Heart left ventricle (tissue), 16 donors: ENCODE data around the gene KLLN. TPM values are rescaled to one million over a fixed set of nuclear protein-coding genes. Genes with fewer than 3 reads are reported as not detected.

Source experiments
- ATAC-seq, 4 donors: fragments of 200-7000 bp; cut with Tn5 transposase; one replicate each; pipeline ENCODE4 v1.9.1; 2020 to 2022; ENCODE audit warnings: moderate library complexity in 4 of 4, mild to moderate bottlenecking in 3 of 4, moderate number of reproducible peaks in 1 of 4
- DNase-seq, 5 donors: peaks; one replicate each; pipeline ENCODE4 v3.0.0-alpha.2; 2020
- H3K27ac ChIP-seq, 12 donors: fragments of 200-600 bp; sonication (generic) in 4 of 12; one replicate each; pipeline versions ENCODE4 v1.5.0 to v1.8.0; 2016 to 2022; ENCODE audit warnings: mild to moderate bottlenecking in 2 of 12
- H3K27me3 ChIP-seq, 9 donors: fragments of 200-600 bp; sonication (generic) in 2 of 9; one replicate each; pipeline versions ENCODE4 v1.5.1 to v1.8.0; 2016 to 2022; ENCODE audit warnings: mild to moderate bottlenecking in 3 of 9
- H3K36me3 ChIP-seq, 9 donors: fragments of 200-600 bp; sonication (generic) in 2 of 9; one replicate each; pipeline versions ENCODE4 v1.5.0 to v1.8.0; 2018 to 2022; ENCODE audit warnings: mild to moderate bottlenecking in 2 of 9
- H3K4me1 ChIP-seq, 12 donors: fragments of 200-600 bp; sonication (generic) in 4 of 12; one replicate each; pipeline versions ENCODE4 v1.5.0 to v1.8.0; 2016 to 2022; ENCODE audit warnings: mild to moderate bottlenecking in 3 of 12
- H3K4me3 ChIP-seq, 12 donors: fragments of 200-600 bp; sonication (generic) in 4 of 12; one replicate each; pipeline versions ENCODE4 v1.5.0 to v1.8.0; 2017 to 2022; ENCODE audit warnings: mild to moderate bottlenecking in 9 of 12, moderate library complexity in 4 of 12
- H3K9me3 ChIP-seq, 12 donors: fragments of 200-600 bp; sonication (generic) in 4 of 12; one replicate each; pipeline versions ENCODE4 v1.5.0 to v1.8.0; 2016 to 2022; ENCODE audit warnings: mild to moderate bottlenecking in 1 of 12
- POLR2A ChIP-seq, 2 donors: fragments of 450-650 bp; IDR thresholded peaks; one replicate each; pipeline ENCODE4 v1.6.1; 2017; ENCODE audit warnings: antibody characterized with exemption in 2 of 2, mild to moderate bottlenecking in 2 of 2, moderate library complexity in 2 of 2
- WGBS, 4 donors: extraction: QIAGEN DNeasy Blood & Tissue Kit in 2 of 4; methylation state at CpG; one replicate each; pipeline versions ENCODE4 v1.1.5 to v1.1.7; 2013 to 2018; 5-methylcytosine and 5-hydroxymethylcytosine counted together
- intact Hi-C, 10 donors: fragments of 100-400 bp; cut with DNase I; formaldehyde crosslinking; loops; one replicate each; pipeline versions ENCODE4 v1.11.1 to v1.14.2; 2022
- polyA plus RNA-seq, 2 donors: library from polyadenylated mRNA; stranded (reverse); fragments of 200-250 nt; gene quantifications; one replicate each; pipeline ENCODE4 v1.2.3, GENCODE V29; 2013
- total RNA-seq, 9 donors: library from RNA; depleted of rRNA in 2 of 9; stranded (reverse); fragments of >200 nt in 2 of 9; fragmentation: NEBNext Ultra II Directional in 3 of 9; extraction: Animal tissue kit (Norgen Biotek cat#: 25700) in 3 of 9; gene quantifications; one replicate each; pipeline versions ENCODE4 v1.1.0 to v1.2.4, GENCODE V29; 2016 to 2023
- TF ChIP-seq, protein P1 (sequence below), 12 donors: fragments of 200-600 bp; sonication (generic) in 4 of 12; IDR thresholded peaks; one replicate each; pipeline versions ENCODE4 v1.5.0 to v1.8.0; 2018 to 2022; ENCODE audit warnings: antibody characterized with exemption in 12 of 12, mild to moderate bottlenecking in 5 of 12
- donor health status: ischemic (EF 13 %, LVEDD 7.1; RV severe dilation, severe dysfunction).
- donor health status: healthy with polysubstance abuse.
- donor health status: DM: no; HTN: yes; CAD: no.
- donor health status: DM: no; HTN: no; CAD: no.
- donor health status: ischemic (EF 25% LVEDD 6.9; RV normal size, moderate dysfunction).
- donor health status: ischemic (EF 25% LVEDD 5.7; RV mildly dilated, moderate dysfunction).
- donor health status: healthy.
- donor health status: DM: yes; HTN: yes; CAD: no.
- donor health status: ischemic (EF 35%, LVEDD 5.7; RV mildly dilated, moderate dysfunction).
- donor health status: nonischemic (EF 11% LVEDD 7.7; RV severe dilation, severe dysfunction).
- donor health status: DM: yes; HTN: yes; CAD: no.
- donor health status: PGD.
- donor health status: ischemic (EF 29% LVEDD 5.4; RV normal size, mild dysfunction).
- donor health status: nonischemic (EF 23%, LVEDD 6.1; RV moderate dilation, normal function).

KLLN gene
- total and polyA plus RNA-seq, 11 donors, result 0.13 to 0.57 (median 0.27) TPM

DNA sequence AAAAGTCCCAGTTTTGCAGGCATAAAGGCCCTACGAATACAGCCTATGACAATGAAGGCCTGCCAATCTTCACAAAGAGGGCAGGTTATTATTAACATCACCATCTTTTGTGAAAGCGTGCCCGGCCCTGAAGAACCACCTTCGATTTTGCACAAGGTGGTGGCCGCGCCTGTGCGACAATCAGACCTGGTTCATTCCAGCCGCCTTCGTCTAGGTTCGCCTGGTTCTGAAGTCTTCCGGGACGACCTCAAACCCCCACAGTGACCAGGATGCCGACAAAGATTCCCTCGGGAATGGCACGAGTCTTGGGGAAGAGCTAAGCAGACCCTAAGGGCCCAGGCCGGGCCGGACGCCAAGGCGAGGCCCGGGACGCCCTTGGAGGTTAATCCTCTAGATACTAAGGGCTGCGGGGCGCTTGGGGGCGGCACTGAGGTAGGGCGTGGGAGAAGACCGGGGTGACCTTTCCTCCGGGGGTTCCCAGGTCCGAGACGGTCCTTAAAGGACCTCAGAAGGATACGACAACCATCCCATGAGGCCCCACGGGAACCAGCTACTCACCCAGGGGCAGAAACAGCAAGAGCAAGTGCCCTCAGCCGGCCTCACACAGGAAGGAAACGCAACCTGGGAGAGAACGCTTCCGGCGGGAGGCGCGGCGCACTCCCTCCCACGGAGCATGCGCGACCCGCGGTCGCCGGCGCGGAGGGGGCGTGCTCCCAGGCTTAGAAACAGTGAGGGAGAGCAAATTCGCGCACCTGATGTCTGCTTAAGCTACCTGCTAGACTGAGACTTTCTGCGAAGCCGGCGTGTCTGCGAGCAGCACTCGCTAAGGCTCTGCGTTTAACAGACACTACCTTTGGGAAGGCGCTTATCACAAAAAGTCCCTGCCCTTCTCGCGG is 45.5 kb downstream of the KLLN start, which contains the start of gene ATAD1:
TSS of gene ATAD1 (minus strand) at position 618 of the 896 bp plus-strand sequence. CDS start 3,627 bp downstream, outside the sequence.
- Histone ChIP-seq H3K4me1 (peaks cover 0 to 42% (median 26%) of the 10 kb centered on the region in 12 donors), H3K27me3 (no peaks in the 10 kb centered on the region), H3K4me3 (peak within 1 kb of the TSS; percentile 58 to 89 (median 79)), H3K27ac (peak within 1 kb of the TSS; percentile 81 to 97 (median 90)), H3K36me3 (peaks cover 0 to 17% (median 5%) of the 10 kb centered on the region in 9 donors), H3K9me3 (no peaks in the 10 kb centered on the region)
- ATAC-seq, result peak; percentile 95 to 98 (median 98)
- 0% methylated on average over 44 to 60 of the region's 60 CpGs for WGBS, 4 donors
- peak; percentile 85 to 91 (median 89) for DNase-seq
- intact Hi-C loops, result loop anchor here in 1 of 10 donors (2.0 kb wide), 1 partner anchor 43 kb away; no protein-coding TSS in a partner anchor
- peak in 1 of 2 donors; percentile 54 for TF ChIP-seq POLR2A (IDR thresholded peaks at IDR 0.05)
- TF ChIP-seq, protein P1, sequence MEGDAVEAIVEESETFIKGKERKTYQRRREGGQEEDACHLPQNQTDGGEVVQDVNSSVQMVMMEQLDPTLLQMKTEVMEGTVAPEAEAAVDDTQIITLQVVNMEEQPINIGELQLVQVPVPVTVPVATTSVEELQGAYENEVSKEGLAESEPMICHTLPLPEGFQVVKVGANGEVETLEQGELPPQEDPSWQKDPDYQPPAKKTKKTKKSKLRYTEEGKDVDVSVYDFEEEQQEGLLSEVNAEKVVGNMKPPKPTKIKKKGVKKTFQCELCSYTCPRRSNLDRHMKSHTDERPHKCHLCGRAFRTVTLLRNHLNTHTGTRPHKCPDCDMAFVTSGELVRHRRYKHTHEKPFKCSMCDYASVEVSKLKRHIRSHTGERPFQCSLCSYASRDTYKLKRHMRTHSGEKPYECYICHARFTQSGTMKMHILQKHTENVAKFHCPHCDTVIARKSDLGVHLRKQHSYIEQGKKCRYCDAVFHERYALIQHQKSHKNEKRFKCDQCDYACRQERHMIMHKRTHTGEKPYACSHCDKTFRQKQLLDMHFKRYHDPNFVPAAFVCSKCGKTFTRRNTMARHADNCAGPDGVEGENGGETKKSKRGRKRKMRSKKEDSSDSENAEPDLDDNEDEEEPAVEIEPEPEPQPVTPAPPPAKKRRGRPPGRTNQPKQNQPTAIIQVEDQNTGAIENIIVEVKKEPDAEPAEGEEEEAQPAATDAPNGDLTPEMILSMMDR (IDR thresholded peaks at IDR 0.05), result peak in 9 of 12 donors; percentile 11 to 44 (median 32)

DNA sequence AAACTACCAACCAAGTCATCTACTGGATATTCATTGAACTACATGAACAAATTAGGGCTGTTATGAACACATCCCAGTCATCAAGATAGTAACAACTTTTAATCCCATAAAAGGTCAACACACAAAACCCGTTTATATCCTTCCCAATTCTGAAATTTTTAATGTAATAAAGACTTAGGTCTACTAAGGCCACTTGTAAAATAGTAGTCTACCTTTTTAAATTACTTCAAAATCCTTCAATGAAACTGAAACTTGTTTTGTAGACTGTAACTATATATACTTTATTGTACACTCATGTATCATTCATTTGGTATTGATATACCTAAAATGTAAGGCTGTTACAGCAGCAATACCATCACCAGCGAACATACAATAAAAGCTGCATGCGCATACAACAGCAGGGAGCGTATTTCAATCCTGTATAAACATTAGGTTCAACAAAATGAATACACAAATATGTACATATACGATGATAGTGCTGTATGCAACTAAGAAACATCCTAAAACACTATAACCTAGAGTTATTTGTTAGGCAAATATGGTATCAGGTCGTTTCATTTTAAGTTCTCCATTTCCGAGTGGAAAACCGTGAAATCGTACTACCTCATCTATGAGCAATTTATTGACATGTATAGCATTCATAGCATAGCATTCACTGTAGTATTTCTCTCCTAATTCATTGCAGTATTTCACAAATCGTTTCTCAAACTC is 46.3 kb downstream of the KLLN start:
- 18 to 29% (median 25%) methylated on average over 10 of the region's 10 CpGs for WGBS, 4 donors
- no peaks in the 10 kb centered on the region for H3K27me3 ChIP-seq
- intact Hi-C loops, result no loop called here
- no peak for TF ChIP-seq POLR2A (IDR thresholded peaks at IDR 0.05)
- TF ChIP-seq, protein P1 (IDR thresholded peaks at IDR 0.05), result no peak
- ATAC-seq, result no peak
- H3K4me1 ChIP-seq, result peaks cover 0 to 42% (median 26%) of the 10 kb centered on the region in 12 donors
- no peak for DNase-seq
- H3K27ac ChIP-seq, result peak overlapping the region; percentile 81 to 97 (median 90)
- peak overlapping the region; percentile 58 to 89 (median 79) for H3K4me3 ChIP-seq
- H3K9me3 ChIP-seq, result no peaks in the 10 kb centered on the region
- H3K36me3 ChIP-seq, result peaks cover 0 to 25% (median 13%) of the 10 kb centered on the region in 9 donors

DNA sequence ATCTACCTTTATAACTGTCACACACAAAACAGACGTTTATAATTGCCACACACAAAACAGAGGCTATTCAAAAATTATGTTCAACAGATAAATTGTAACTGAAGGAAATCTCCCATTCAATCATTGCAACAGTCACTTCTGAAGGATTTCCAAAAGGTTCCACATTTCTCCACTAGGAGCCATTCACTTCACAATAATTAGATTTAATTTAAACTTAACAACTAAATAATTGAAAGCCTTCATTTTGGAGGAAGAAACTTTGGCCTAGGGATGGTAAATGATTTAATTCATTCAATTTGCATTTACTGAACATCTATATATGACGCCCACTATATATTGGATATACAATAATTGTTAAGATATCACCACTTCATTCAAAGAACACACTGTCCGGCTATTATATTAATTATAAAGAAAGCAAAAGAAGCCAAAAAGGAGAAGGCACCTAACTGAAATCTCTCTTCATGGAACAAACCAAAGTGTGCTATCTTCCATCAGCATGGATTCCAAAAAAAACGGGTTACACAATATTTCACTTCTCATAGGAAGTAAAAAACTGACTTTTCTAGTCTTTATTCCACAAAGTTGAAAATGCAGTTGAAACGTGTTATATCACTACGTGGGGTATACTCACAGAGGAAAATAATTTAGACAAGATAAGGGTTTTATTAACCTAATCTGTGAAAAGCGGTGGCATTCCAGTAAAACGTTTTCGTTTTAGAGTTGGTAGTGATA is 47.0 kb downstream of the KLLN start:
- no peaks in the 10 kb centered on the region for H3K9me3 ChIP-seq
- ATAC-seq (no peak), DNase-seq (no peak)
- H3K27me3 ChIP-seq, result no peaks in the 10 kb centered on the region
- WGBS, 4 donors, result 56 to 60% (median 59%) methylated on average over 9 of the region's 9 CpGs
- intact Hi-C loops, result no loop called here
- peaks cover 0 to 42% (median 26%) of the 10 kb centered on the region in 12 donors for H3K4me1 ChIP-seq
- peak overlapping the region in 9 of 12 donors; percentile 58 to 83 (median 80) for H3K4me3 ChIP-seq
- peaks cover 0 to 33% (median 20%) of the 10 kb centered on the region in 9 donors for H3K36me3 ChIP-seq
- H3K27ac ChIP-seq, result peak overlapping the region in 8 of 12 donors; percentile 2 to 97 (median 91)
- TF ChIP-seq, protein P1 (IDR thresholded peaks at IDR 0.05), result peak in 1 of 12 donors; percentile 16
- TF ChIP-seq POLR2A (IDR thresholded peaks at IDR 0.05), result no peak

Other genes starting within 250 kb of the KLLN start
- gene PAPSS2, start 203.7 kb downstream of the KLLN start, total RNA-seq, result 10 to 100 TPM in 3 of 9 donors, 1 to 10 TPM in 6; 3.1 to 32.6 (median 9.0) TPM
- 1 to 10 TPM; 1.9 to 5.8 TPM for gene PAPSS2, start 203.7 kb downstream of the KLLN start, polyA plus RNA-seq
- 100 to 1,000 TPM in 4 of 9 donors, 10 to 100 TPM in 5; 64.8 to 115 (median 87.5) TPM for gene ATAD1, start 45.3 kb downstream of the KLLN start, total RNA-seq
- 10 to 100 TPM; 17.5 to 49.0 TPM for gene ATAD1, start 45.3 kb downstream of the KLLN start, polyA plus RNA-seq
- gene PTEN, start 92 bp upstream of the KLLN start, total RNA-seq, result 10 to 100 TPM; 47.5 to 77.7 (median 60.3) TPM
- 10 to 100 TPM; 20.1 to 33.1 TPM for gene PTEN, start 92 bp upstream of the KLLN start, polyA plus RNA-seq